Pancreas (tissue), 10 donors: ENCODE results near the gene SAYSD1. TPM values are rescaled to one million over a fixed set of nuclear protein-coding genes. Genes with fewer than 3 reads are reported as not detected.

ENCODE experiments used
- ATAC-seq, 4 donors: fragments of 200-7000 bp; cut with Tn5 transposase; one replicate each; pipeline versions ENCODE4 v1.8.0 to v1.9.1; 2020; ENCODE audit warnings: mild to moderate bottlenecking in 4 of 4, moderate library complexity in 4 of 4
- DNase-seq, 6 donors: peaks; one replicate each; pipeline ENCODE4 v3.0.0-alpha.2; 2020
- FAIRE-seq: peaks from 2 replicates; lab custom pipeline; 2012; peaks lifted over from hg19 to GRCh38; lab: Jason Lieb, UNC
- H3K27ac ChIP-seq, 4 donors: fragments of 200-600 bp; sonication (generic); 1 replicate in 3 of 4; 2 replicates in 1 of 4; pipeline versions ENCODE4 v1.5.0 to v1.8.0; 2020
- H3K27me3 ChIP-seq, 4 donors: fragments of 200-600 bp; one replicate each; pipeline ENCODE4 v1.8.0; 2021
- H3K36me3 ChIP-seq, 3 donors: fragments of 200-600 bp; sonication (generic) in 1 of 3; one replicate each; pipeline versions ENCODE4 v1.5.0 to v1.8.0; 2020 to 2021
- H3K4me1 ChIP-seq, 3 donors: fragments of 200-600 bp; one replicate each; pipeline ENCODE4 v1.8.0; 2021
- H3K4me3 ChIP-seq, 4 donors: fragments of 200-600 bp; sonication (generic) in 2 of 4; one replicate each; pipeline versions ENCODE4 v1.5.0 to v1.8.0; 2020 to 2021
- H3K9me3 ChIP-seq, 4 donors: fragments of 200-600 bp; one replicate each; pipeline ENCODE4 v1.8.0; 2021
- CTCF ChIP-seq, 4 donors: fragments of 200-600 bp; sonication (generic) in 3 of 4; IDR thresholded peaks; one replicate each; pipeline versions ENCODE4 v1.5.0 to v1.8.0; 2021; ENCODE audit warnings: antibody characterized with exemption in 4 of 4
- WGBS, 2 donors: extraction: QIAGEN DNeasy Blood & Tissue Kit; methylation state at CpG; one replicate each; pipeline ENCODE4 v1.1.7; 2013; 5-methylcytosine and 5-hydroxymethylcytosine counted together
- intact Hi-C, 3 donors: fragments of 100-400 bp; cut with DNase I; formaldehyde crosslinking; loops; one replicate each; pipeline versions ENCODE4 v1.11.1 to v1.14.2; 2022
- polyA plus RNA-seq, 2 donors: library from polyadenylated mRNA; stranded (reverse); fragments of 200-250 nt; gene quantifications; one replicate each; pipeline ENCODE4 v1.2.3, GENCODE V29; 2013
- total RNA-seq, 6 donors: library from RNA; stranded (reverse); fragmentation: NEBNext Ultra II Directional in 4 of 6; extraction: Animal tissue kit (Norgen Biotek cat#: 25700) in 4 of 6; gene quantifications; one replicate each; pipeline versions ENCODE4 v1.2.1 to v1.2.4, GENCODE V29; 2021 to 2023
- donor health status: healthy with polysubstance abuse.
- donor health status: DM: no; HTN: no; CAD: no; lungs with moderate emphysema.
- donor health status: DM: no; HTN: no; CAD: no.
- donor health status: control.
- donor health status: control.
- donor health status: Bipolar disorder and iron deficiency.
- donor health status: DM: yes; HTN: yes; CAD: no.
- donor health status: DM: no; HTN: no; CAD: no.
- donor health status: DM: no; HTN: no; CAD: no.
- donor health status: DM: yes; HTN: yes; CAD: no.

Gene SAYSD1
- total and polyA plus RNA-seq, 8 donors = 5.8 to 12.4 (median 8.7) TPM

- Histone ChIP-seq H3K9me3 (no peaks in the 10 kb centered on the region), H3K4me3 (no peak overlapping the region), H3K4me1 (no peaks in the 10 kb centered on the region), H3K27ac (no peak overlapping the region), H3K27me3 (no peaks in the 10 kb centered on the region), H3K36me3 (no peaks in the 10 kb centered on the region)
- ATAC-seq (no peak), FAIRE-seq (no peak), DNase-seq (no peak)
- intact Hi-C loops = no loop called here
- WGBS, 2 donors = 90 to 91% methylated on average over 8 of the region's 8 CpGs
- TF ChIP-seq CTCF (IDR thresholded peaks at IDR 0.05) = no peak
Observed at GRCh38 chr6:39079197-39080125, 35.5 kb downstream of the SAYSD1 start.

- Histone ChIP-seq H3K27me3 (no peaks in the 10 kb centered on the region), H3K4me1 (no peaks in the 10 kb centered on the region), H3K27ac (no peak overlapping the region), H3K4me3 (no peak overlapping the region), H3K36me3 (no peaks in the 10 kb centered on the region), H3K9me3 (no peaks in the 10 kb centered on the region)
- TF ChIP-seq CTCF (IDR thresholded peaks at IDR 0.05) = no peak
- WGBS, 2 donors = 79 to 87% methylated on average over 3 of the region's 3 CpGs
- ATAC-seq (no peak), DNase-seq (no peak), FAIRE-seq (no peak)
- intact Hi-C loops = no loop called here
Observed at GRCh38 chr6:39078695-39079094, 36.3 kb downstream of the SAYSD1 start.

- Histone ChIP-seq H3K4me1 (no peaks in the 10 kb centered on the region), H3K27ac (no peak overlapping the region), H3K27me3 (no peaks in the 10 kb centered on the region), H3K4me3 (no peak overlapping the region), H3K36me3 (no peaks in the 10 kb centered on the region), H3K9me3 (no peaks in the 10 kb centered on the region)
- intact Hi-C loops = no loop called here
- FAIRE-seq (no peak), ATAC-seq (no peak), DNase-seq (no peak)
- 92 to 93% methylated on average over 11 of the region's 11 CpGs for WGBS, 2 donors
- TF ChIP-seq CTCF (IDR thresholded peaks at IDR 0.05) = no peak
Observed at GRCh38 chr6:39077882-39078594, 36.9 kb downstream of the SAYSD1 start.

- H3K4me3 ChIP-seq = no peak overlapping the region
- DNase-seq (no peak), FAIRE-seq (no peak), ATAC-seq (no peak)
- H3K4me1 ChIP-seq = no peaks in the 10 kb centered on the region
- H3K27me3 ChIP-seq = no peaks in the 10 kb centered on the region
- no peaks in the 10 kb centered on the region for H3K9me3 ChIP-seq
- intact Hi-C loops = no loop called here
- 75 to 77% methylated on average over 9 of the region's 9 CpGs for WGBS, 2 donors
- TF ChIP-seq CTCF (IDR thresholded peaks at IDR 0.05) = no peak
- H3K27ac ChIP-seq = no peak overlapping the region
- H3K36me3 ChIP-seq = no peaks in the 10 kb centered on the region
Observed at GRCh38 chr6:39076623-39077535, 38.1 kb downstream of the SAYSD1 start.
